HL-60 (cell line): ENCODE data around the gene RAI14.

Source experiments
- DNase-seq, 2 experiments: peaks; one replicate each; pipeline ENCODE4 v3.0.0-alpha.2; 2010 to 2020; ENCODE audit warnings: low read depth in 1 of 2, low spot score in 1 of 2
- H3K27ac ChIP-seq: fragments of 250-450 bp; sonication (Bioruptor Pico); replicated peaks from 2 replicates; pipeline ENCODE4 v1.5.1; 2020; ENCODE audit warnings: mild to moderate bottlenecking, moderate library complexity
- H3K27me3 ChIP-seq: fragments of 250-450 bp; sonication (Bioruptor Pico); 2 replicates; pipeline ENCODE4 v1.5.1; 2021; ENCODE audit warnings: mild to moderate bottlenecking, moderate library complexity; ENCODE audit not compliant: insufficient read depth, poor library complexity, severe bottlenecking
- H3K4me3 ChIP-seq: replicated peaks from 2 replicates; pipeline ENCODE4 v1.5.1; 2011; ENCODE audit warnings: mild to moderate bottlenecking, control low read depth, low read length; ENCODE audit not compliant: insufficient read depth
- CTCF ChIP-seq: IDR thresholded peaks from one replicate; pipeline ENCODE4 v1.5.1; 2011; ENCODE audit warnings: low read length, control low read depth, inconsistent platforms; ENCODE audit not compliant: insufficient read depth
- GABPA ChIP-seq: IDR thresholded peaks from 2 replicates; pipeline ENCODE4 v1.6.1; 2012; ENCODE audit warnings: low read depth
- POLR2AphosphoS5 ChIP-seq: IDR thresholded peaks from 2 replicates; pipeline ENCODE4 v1.6.1; 2012; ENCODE audit warnings: low read depth
- REST ChIP-seq: IDR thresholded peaks from 2 replicates; pipeline ENCODE4 v1.6.1; 2012; ENCODE audit warnings: low read depth; ENCODE audit not compliant: insufficient replicate concordance
- SPI1 ChIP-seq: IDR thresholded peaks from 2 replicates; pipeline ENCODE4 v1.6.1; 2012; ENCODE audit warnings: low read depth, mild to moderate bottlenecking, borderline replicate concordance

The RAI14 gene

GRCh38 chr5:34854459-34855174 lies 198.5 kb downstream of the RAI14 start:
- peaks cover 5% of the 10 kb centered on the region for H3K27me3 ChIP-seq
- TF ChIP-seq REST (no peak), POLR2AphosphoS5 (no peak), SPI1 (no peak), CTCF (no peak), GABPA (no peak)
- no peak overlapping the region for H3K4me3 ChIP-seq
- DNase-seq: no peak
- H3K27ac ChIP-seq: no peak overlapping the region

GRCh38 chr5:34857161-34857560 lies 201.0 kb downstream of the RAI14 start:
- H3K27ac ChIP-seq: no peak overlapping the region
- no peak overlapping the region for H3K4me3 ChIP-seq
- DNase-seq: no peak
- TF ChIP-seq GABPA: no peak
- TF ChIP-seq REST: no peak
- no peak for TF ChIP-seq CTCF
- no peak for TF ChIP-seq SPI1
- TF ChIP-seq POLR2AphosphoS5: no peak
- peaks cover 5% of the 10 kb centered on the region for H3K27me3 ChIP-seq

GRCh38 chr5:34857894-34858293 lies 201.8 kb downstream of the RAI14 start:
- no peak overlapping the region for H3K27ac ChIP-seq
- no peak for TF ChIP-seq REST
- TF ChIP-seq POLR2AphosphoS5: no peak
- no peak for TF ChIP-seq GABPA
- no peak for TF ChIP-seq SPI1
- no peak for TF ChIP-seq CTCF
- H3K4me3 ChIP-seq: no peak overlapping the region
- DNase-seq: no peak
- H3K27me3 ChIP-seq: peaks cover 5% of the 10 kb centered on the region
